GM06990 (cell line): Measurements from ENCODE around the gene EML5.

Experiments used
- DNase-seq: peaks from one replicate; pipeline ENCODE4 v3.0.0-alpha.2; 2011; ENCODE audit not compliant: insufficient read length; ENCODE audit errors: extremely low read depth
- H3K27me3 ChIP-seq: replicated peaks from 2 replicates; pipeline ENCODE4 v1.6.0; 2011; ENCODE audit warnings: low read length; ENCODE audit not compliant: control insufficient read depth, insufficient read depth
- H3K36me3 ChIP-seq: 2 replicates; pipeline ENCODE4 v1.5.1; 2011; ENCODE audit warnings: low read length; ENCODE audit not compliant: control insufficient read depth, insufficient read depth
- H3K4me3 ChIP-seq: replicated peaks from 2 replicates; pipeline ENCODE4 v1.5.1; 2011; ENCODE audit warnings: low read depth, mild to moderate bottlenecking, control low read depth, low read length
- CTCF ChIP-seq: IDR thresholded peaks from 2 replicates; pipeline ENCODE4 v1.5.1; 2011; ENCODE audit warnings: low read length, control low read depth, mild to moderate bottlenecking, inconsistent platforms; ENCODE audit not compliant: insufficient read depth, poor library complexity, severe bottlenecking

Gene EML5

GRCh38 chr14:88750413-88750812 lies 42.3 kb downstream of the EML5 start:
- no peaks in the 10 kb centered on the region for H3K36me3 ChIP-seq
- no peak for DNase-seq
- no peak overlapping the region for H3K4me3 ChIP-seq
- no peaks in the 10 kb centered on the region for H3K27me3 ChIP-seq
- peak; percentile 16 for TF ChIP-seq CTCF

GRCh38 chr14:88749139-88749538 lies 43.6 kb downstream of the EML5 start:
- no peak for TF ChIP-seq CTCF
- no peaks in the 10 kb centered on the region for H3K27me3 ChIP-seq
- no peak overlapping the region for H3K4me3 ChIP-seq
- H3K36me3 ChIP-seq, result no peaks in the 10 kb centered on the region
- DNase-seq, result no peak

DNA sequence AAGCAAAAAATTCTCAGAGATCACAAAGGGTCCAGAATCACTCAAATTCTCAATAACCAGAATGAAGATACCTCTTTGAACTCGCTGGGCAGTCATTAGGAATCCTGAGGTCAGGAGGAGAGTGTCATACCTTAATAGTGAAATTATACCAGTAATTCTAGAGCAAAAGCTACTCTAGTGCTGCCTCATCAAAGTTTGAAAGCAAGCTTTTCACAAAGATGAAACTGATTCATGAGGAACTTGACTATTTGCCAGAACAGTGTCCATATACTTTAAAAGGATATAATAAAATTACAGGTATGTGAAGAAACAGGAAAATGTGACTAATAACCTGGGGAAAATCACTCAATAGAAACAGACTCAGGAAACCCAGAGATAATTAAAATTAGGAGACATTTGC lies 44.5 kb downstream of the EML5 start:
- no peak for DNase-seq
- no peak overlapping the region for H3K4me3 ChIP-seq

DNA sequence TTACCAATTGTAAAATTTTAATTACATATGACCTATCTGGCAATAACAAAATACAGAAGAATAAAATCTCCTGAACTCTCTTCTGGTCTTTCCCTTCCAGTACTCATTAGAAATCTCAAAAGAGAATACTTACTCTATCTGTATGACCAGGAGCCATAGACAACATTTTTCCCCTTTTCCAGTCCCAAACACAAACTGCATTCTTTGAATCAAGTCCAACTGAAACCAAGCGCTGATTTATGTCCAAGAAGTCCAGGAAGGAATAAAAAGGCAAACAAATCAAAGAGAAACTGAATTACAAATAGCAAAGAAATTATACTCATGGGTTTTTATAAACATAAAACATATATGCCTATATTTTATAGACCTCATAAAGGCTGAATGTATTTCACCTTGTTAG lies 46.7 kb downstream of the EML5 start:
- Histone ChIP-seq H3K4me3 (no peak overlapping the region), H3K27me3 (no peaks in the 10 kb centered on the region), H3K36me3 (no peaks in the 10 kb centered on the region)
- DNase-seq, result no peak
- no peak for TF ChIP-seq CTCF

More for the DNA sequence above, 44.5 kb downstream of the EML5 start:
- no peaks in the 10 kb centered on the region for H3K36me3 ChIP-seq
- no peak for TF ChIP-seq CTCF
- no peaks in the 10 kb centered on the region for H3K27me3 ChIP-seq

DNA sequence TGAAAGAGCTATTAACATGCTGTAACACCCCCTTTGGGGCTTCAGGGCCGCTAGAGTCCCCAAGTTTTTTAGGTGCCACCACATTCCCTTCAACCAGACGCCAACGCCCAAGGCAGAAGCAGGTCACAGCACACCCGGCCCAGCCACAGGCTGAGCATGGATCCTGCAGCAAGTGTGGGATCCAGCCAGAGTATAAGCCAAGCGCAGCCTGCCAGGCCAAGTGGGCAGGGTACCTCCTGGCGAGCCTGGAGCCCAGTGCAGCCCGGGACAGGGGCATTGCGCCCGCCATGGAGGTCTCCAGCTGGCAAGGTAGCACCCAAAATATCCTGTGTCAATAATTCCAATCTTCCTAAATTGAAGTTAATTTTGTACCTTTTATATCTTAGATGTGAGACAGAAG lies 55.5 kb downstream of the EML5 start:
- Histone ChIP-seq H3K4me3 (no peak overlapping the region), H3K36me3 (no peaks in the 10 kb centered on the region), H3K27me3 (no peaks in the 10 kb centered on the region)
- no peak for TF ChIP-seq CTCF
- no peak for DNase-seq

- no peak for TF ChIP-seq CTCF
- H3K4me3 ChIP-seq, result no peak overlapping the region
- DNase-seq, result no peak
- no peaks in the 10 kb centered on the region for H3K27me3 ChIP-seq
- H3K36me3 ChIP-seq, result no peaks in the 10 kb centered on the region
These were observed 59.6 kb downstream of the EML5 start for GRCh38 chr14:88733121-88733520.
